Left colon (tissue), 2 donors: ENCODE results near the gene TLR8. TPM values are rescaled to one million over a fixed set of nuclear protein-coding genes. Genes with fewer than 3 reads are reported as not detected.
A peak's percentile ranks its signal among the peaks of the same experiment; 100 is the strongest.

Experiments
- ATAC-seq: fragments of 200-7000 bp; cut with Tn5 transposase; one replicate; pipeline ENCODE4 v1.9.1; 2020; ENCODE audit warnings: mild to moderate bottlenecking, moderate library complexity
- DNase-seq, 2 donors: peaks; one replicate each; pipeline ENCODE4 v3.0.0-alpha.2; 2020
- intact Hi-C, 2 donors: fragments of 100-400 bp; cut with DNase I in 1 of 2; cut with micrococcal nuclease in 1 of 2; formaldehyde crosslinking; loops; one replicate each; pipeline versions ENCODE4 v1.11.2 to v1.14.0; 2022; cut with DNase I, micrococcal nuclease
- total RNA-seq, 2 donors: library from RNA; stranded (reverse); fragmentation: NEBNext Ultra II Directional; extraction: Animal tissue kit (Norgen Biotek cat#: 25700); gene quantifications; one replicate each; pipeline ENCODE4 v1.2.1, GENCODE V29; 2021
- donor health status: DM: no; HTN: no; CAD: no.
- donor health status: DM: yes; HTN: yes; CAD: no.

The TLR8 gene
- total RNA-seq, 2 donors from 2014 or later, result 0.37 to 1.5 TPM

GRCh38 chrX:12894074-12895030 lies 12.1 kb upstream of the TLR8 start:
- intact Hi-C loops, result loop anchor here in 1 of 2 donors (5.0 kb wide), 1 partner anchor 77 kb away; no protein-coding TSS in a partner anchor
- DNase-seq (peak in 1 of 2 donors; percentile 66), ATAC-seq (peak; percentile 59)

DNA sequence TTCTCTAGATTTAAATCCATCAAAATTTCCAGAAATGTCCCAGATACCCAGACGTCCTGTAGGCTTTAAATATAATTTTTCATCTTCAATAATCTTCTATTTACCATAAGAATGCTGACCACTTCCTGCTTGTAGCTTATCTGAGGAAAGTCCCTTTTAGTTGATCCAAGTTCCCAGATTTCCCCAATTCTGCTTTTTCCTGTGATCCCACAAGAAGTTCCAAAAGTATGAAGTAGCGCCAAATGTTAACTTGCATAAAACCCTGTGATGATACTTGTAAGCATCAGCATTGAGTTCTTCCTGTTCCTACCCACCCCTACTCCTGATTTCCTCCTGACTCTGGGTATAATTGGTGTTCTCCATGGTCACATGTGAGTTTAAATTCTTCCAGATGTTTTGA lies 10.6 kb upstream of the TLR8 start:
- intact Hi-C loops, result no loop called here
- DNase-seq (no peak), ATAC-seq (no peak)

DNA sequence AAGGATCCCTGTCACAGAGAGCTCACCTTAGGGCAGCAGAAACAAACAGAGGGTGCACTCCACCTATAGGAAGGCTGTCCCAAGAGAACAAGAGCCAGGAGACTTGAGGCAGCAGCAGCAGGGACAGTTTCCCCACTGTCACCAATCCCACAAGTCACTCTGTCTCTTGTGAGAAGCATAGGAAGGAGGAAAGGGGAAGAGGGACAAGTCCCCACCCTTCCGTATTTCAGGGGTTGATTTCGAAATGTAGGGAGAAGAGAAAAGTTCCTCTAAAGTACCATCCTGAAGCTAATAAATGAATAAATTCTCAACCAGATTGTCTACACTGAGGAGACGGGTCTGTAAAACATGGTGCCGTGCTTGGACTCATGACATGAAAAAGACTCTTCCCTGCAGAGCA lies 9.5 kb upstream of the TLR8 start:
- ATAC-seq (no peak), DNase-seq (no peak)
- intact Hi-C loops, result no loop called here

DNA sequence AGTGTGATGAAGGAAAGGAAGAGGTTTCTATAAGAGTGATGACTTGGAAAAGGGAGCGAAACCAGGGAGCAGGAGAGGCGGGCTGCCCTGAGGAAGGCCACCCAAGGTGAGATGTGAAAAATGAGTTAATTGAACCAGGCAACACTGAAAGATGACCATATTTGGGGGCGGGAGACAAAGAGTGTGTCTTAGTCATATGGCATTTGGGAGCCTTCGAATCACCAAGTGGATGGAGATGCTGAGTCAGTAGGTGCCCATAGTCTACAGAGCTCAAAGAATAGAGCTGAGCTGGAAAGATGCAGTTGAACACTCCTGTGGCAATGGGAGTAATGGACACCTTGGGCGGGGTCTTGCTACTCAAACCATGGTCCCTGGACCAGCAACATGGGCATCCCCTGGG lies 8.3 kb upstream of the TLR8 start:
- intact Hi-C loops, result no loop called here
- no peak for DNase-seq
- no peak for ATAC-seq

- intact Hi-C loops, result no loop called here
- ATAC-seq (no peak), DNase-seq (no peak)
These were observed 6.9 kb upstream of the TLR8 start for GRCh38 chrX:12899506-12899905.

GRCh38 chrX:12901486-12901885 lies 4.9 kb upstream of the TLR8 start:
- ATAC-seq (peak; percentile 74), DNase-seq (peak; percentile 49 to 80)
- intact Hi-C loops, result no loop called here

- no peak for ATAC-seq
- DNase-seq, result no peak
- intact Hi-C loops, result no loop called here
These were observed 2.8 kb upstream of the TLR8 start for GRCh38 chrX:12903646-12904045.

DNA sequence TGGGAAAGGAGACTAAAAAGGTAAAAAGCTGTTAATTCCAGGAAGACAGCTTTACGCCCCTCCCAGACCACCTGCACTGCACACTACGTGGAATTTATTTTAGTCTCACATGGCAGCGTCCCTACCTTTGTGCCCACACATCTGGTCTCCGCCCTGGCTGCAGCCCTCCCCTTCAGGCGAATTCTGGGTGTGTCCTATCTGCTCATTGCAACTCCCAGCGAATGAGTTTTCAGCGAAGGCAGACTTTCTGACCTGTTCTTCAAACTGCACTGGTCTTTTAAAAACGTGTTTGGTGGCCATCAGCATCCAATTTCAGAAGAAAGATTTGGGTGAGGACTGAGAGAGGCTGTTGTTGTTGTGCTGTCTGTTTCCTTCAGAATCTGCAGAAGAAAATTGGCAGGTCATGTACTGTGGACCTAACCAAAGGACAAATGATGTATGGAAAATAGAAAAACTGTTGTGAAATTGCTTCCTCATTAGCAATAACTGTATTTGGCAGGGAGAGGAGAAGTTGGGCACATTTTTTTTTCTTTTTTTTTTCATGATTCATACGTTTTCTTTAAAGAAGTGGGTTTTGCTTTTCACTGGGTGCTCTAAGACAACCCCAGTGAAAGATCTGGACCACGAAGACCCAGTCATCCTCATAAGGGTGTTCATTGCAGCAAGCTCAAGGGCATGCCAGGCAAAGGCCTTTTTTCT lies 4.2 kb downstream of the TLR8 start:
- intact Hi-C loops, result no loop called here
- ATAC-seq, result peak; percentile 62

GRCh38 chrX:12911122-12911470 lies 4.7 kb downstream of the TLR8 start:
- ATAC-seq (no peak), DNase-seq (no peak)
- intact Hi-C loops, result no loop called here

More for the DNA sequence above, 4.2 kb downstream of the TLR8 start:
- no peak for DNase-seq

DNA sequence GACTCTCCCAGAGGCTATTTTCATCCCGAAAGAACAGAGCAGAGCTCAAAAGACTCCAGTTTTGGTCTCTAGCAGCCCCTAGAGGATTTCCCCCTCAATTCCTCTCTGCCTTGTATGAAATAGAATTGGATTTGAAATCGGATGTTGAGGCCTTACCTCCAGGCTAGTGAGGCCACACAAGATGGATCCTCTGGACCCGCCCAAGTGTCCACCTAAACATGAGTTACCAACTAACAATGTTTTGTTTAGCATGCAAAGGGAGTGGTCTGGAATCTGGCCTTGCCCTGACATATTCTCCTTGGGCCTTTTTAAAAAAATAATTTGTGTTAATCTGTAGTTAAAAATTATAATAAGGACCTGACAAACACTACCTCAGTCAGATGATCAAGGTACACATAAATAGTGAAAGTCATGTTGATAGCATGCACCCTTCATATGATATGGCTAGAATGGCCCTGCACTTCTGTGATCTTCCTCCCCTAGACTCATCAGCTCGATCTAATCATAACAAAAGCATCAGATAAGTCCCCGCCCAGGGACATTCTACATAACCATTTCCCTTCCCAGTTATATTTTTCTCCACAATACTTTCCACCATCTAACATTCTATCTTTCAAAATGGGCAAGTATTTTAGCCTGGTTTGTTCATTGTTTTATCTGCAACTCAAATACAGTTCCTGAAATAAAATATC lies 6.5 kb downstream of the TLR8 start:
- DNase-seq (no peak), ATAC-seq (no peak)
- intact Hi-C loops, result no loop called here

- intact Hi-C loops, result no loop called here
- no peak for DNase-seq
- no peak for ATAC-seq
These were observed 11.3 kb downstream of the TLR8 start for GRCh38 chrX:12917753-12918152.

DNA sequence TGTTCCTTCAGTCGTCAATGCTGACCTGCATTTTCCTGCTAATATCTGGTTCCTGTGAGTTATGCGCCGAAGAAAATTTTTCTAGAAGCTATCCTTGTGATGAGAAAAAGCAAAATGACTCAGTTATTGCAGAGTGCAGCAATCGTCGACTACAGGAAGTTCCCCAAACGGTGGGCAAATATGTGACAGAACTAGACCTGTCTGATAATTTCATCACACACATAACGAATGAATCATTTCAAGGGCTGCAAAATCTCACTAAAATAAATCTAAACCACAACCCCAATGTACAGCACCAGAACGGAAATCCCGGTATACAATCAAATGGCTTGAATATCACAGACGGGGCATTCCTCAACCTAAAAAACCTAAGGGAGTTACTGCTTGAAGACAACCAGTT lies 12.6 kb downstream of the TLR8 start:
- DNase-seq (no peak), ATAC-seq (no peak)
- intact Hi-C loops, result no loop called here

DNA sequence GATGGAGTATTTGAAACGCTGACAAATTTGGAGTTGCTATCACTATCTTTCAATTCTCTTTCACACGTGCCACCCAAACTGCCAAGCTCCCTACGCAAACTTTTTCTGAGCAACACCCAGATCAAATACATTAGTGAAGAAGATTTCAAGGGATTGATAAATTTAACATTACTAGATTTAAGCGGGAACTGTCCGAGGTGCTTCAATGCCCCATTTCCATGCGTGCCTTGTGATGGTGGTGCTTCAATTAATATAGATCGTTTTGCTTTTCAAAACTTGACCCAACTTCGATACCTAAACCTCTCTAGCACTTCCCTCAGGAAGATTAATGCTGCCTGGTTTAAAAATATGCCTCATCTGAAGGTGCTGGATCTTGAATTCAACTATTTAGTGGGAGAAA lies 13.2 kb downstream of the TLR8 start:
- intact Hi-C loops, result no loop called here
- DNase-seq, result no peak
- no peak for ATAC-seq

- no peak for DNase-seq
- intact Hi-C loops, result no loop called here
These were observed 14.6 kb downstream of the TLR8 start for GRCh38 chrX:12920990-12921389.

DNA sequence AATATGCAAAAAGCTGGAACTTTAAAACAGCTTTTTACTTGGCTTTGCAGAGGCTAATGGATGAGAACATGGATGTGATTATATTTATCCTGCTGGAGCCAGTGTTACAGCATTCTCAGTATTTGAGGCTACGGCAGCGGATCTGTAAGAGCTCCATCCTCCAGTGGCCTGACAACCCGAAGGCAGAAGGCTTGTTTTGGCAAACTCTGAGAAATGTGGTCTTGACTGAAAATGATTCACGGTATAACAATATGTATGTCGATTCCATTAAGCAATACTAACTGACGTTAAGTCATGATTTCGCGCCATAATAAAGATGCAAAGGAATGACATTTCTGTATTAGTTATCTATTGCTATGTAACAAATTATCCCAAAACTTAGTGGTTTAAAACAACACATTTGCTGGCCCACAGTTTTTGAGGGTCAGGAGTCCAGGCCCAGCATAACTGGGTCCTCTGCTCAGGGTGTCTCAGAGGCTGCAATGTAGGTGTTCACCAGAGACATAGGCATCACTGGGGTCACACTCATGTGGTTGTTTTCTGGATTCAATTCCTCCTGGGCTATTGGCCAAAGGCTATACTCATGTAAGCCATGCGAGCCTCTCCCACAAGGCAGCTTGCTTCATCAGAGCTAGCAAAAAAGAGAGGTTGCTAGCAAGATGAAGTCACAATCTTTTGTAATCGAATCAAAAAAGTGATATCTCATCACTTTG lies 15.6 kb downstream of the TLR8 start:
- intact Hi-C loops, result no loop called here
- DNase-seq (no peak), ATAC-seq (no peak)

More at GRCh38 chrX:12920990-12921389, 14.6 kb downstream of the TLR8 start:
- no peak for ATAC-seq

DNA sequence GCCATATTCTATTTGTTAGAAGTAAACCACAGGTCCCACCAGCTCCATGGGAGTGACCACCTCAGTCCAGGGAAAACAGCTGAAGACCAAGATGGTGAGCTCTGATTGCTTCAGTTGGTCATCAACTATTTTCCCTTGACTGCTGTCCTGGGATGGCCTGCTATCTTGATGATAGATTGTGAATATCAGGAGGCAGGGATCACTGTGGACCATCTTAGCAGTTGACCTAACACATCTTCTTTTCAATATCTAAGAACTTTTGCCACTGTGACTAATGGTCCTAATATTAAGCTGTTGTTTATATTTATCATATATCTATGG lies 16.1 kb downstream of the TLR8 start:
- no peak for ATAC-seq
- intact Hi-C loops, result no loop called here
- no peak for DNase-seq

GRCh38 chrX:12929701-12930100 lies 23.3 kb downstream of the TLR8 start:
- DNase-seq (no peak), ATAC-seq (no peak)
- intact Hi-C loops, result no loop called here

GRCh38 chrX:12930150-12930549 lies 23.7 kb downstream of the TLR8 start:
- no peak for ATAC-seq
- no peak for DNase-seq
- intact Hi-C loops, result no loop called here

- intact Hi-C loops, result no loop called here
These were observed 25.8 kb downstream of the TLR8 start for GRCh38 chrX:12932244-12932643.

More at GRCh38 chrX:12932244-12932643, 25.8 kb downstream of the TLR8 start:
- no peak for ATAC-seq
- DNase-seq, result no peak
